Stomach smooth muscle (tissue), 2 donors: ENCODE measurements around the gene TRIM65.

Source experiments
- H3K27ac ChIP-seq: one replicate; pipeline ENCODE4 v1.7.0; 2013; ENCODE audit warnings: mild to moderate bottlenecking, low read length, inconsistent platforms
- H3K27me3 ChIP-seq, 2 donors: one replicate each; pipeline ENCODE4 v1.7.0; 2013; ENCODE audit warnings: low read length in 2 of 2; ENCODE audit not compliant: insufficient read depth in 2 of 2, control insufficient read depth in 1 of 2
- H3K36me3 ChIP-seq, 2 donors: one replicate each; pipeline ENCODE4 v1.7.0; 2013; ENCODE audit warnings: low read length in 2 of 2; ENCODE audit not compliant: control insufficient read depth in 2 of 2, insufficient read depth in 2 of 2
- H3K4me1 ChIP-seq: one replicate; pipeline ENCODE4 v1.7.0; 2013; ENCODE audit warnings: low read length; ENCODE audit not compliant: control insufficient read depth, insufficient read depth
- H3K4me3 ChIP-seq, 2 donors: one replicate each; pipeline ENCODE4 v1.7.0; 2013; ENCODE audit warnings: low read length in 2 of 2
- H3K9ac ChIP-seq, 2 donors: one replicate each; pipeline ENCODE4 v1.7.0; 2013; ENCODE audit warnings: low read length in 2 of 2, mild to moderate bottlenecking in 1 of 2
- H3K9me3 ChIP-seq, 2 donors: one replicate each; pipeline ENCODE4 v1.7.0; 2013; ENCODE audit warnings: low read length in 2 of 2; ENCODE audit not compliant: control insufficient read depth in 2 of 2
- donor health status: healthy.
- donor health status: Pancreatic carcinoma.

TRIM65 gene

GRCh38 chr17:75842963-75843576 is 53.7 kb downstream of the TRIM65 start:
- Histone ChIP-seq H3K9ac (no peak overlapping the region), H3K4me1 (peaks cover 20% of the 10 kb centered on the region), H3K27ac (no peak overlapping the region), H3K9me3 (no peaks in the 10 kb centered on the region), H3K27me3 (no peaks in the 10 kb centered on the region), H3K4me3 (no peak overlapping the region), H3K36me3 (peaks cover 19 to 23% of the 10 kb centered on the region in 2 donors)

- Histone ChIP-seq H3K36me3 (peaks cover 14 to 16% of the 10 kb centered on the region in 2 donors), H3K27ac (no peak overlapping the region), H3K4me3 (no peak overlapping the region), H3K27me3 (no peaks in the 10 kb centered on the region), H3K9me3 (no peaks in the 10 kb centered on the region), H3K4me1 (peaks cover 16% of the 10 kb centered on the region), H3K9ac (no peak overlapping the region)
Observed at GRCh38 chr17:75842411-75842810, 54.3 kb downstream of the TRIM65 start.

DNA sequence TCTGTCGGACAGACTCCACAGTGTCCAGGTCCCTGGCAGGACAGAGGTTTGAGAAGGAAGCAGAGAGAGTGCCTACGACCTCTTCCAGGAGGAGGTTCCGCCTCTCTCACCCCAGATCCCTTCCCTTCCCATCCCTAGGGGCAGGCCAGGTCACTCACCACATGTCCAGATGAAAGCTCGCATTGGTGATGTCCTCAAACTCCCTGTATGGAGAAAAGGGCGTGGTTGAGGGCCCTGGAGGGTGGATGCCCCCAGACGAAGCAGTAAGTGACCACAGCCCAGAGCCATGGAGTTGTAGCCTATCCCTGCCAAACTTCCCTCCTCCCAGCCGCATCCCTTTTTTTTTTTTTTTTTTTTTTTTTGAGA is 56.0 kb downstream of the TRIM65 start:
- no peak overlapping the region for H3K4me3 ChIP-seq
- H3K9ac ChIP-seq: no peak overlapping the region
- H3K27ac ChIP-seq: no peak overlapping the region
- H3K36me3 ChIP-seq: peaks cover 0 to under 1% of the 10 kb centered on the region in 2 donors
- no peaks in the 10 kb centered on the region for H3K9me3 ChIP-seq
- H3K4me1 ChIP-seq: peaks cover 12% of the 10 kb centered on the region
- H3K27me3 ChIP-seq: no peaks in the 10 kb centered on the region

- no peak overlapping the region for H3K4me3 ChIP-seq
- no peak overlapping the region for H3K9ac ChIP-seq
- H3K27ac ChIP-seq: no peak overlapping the region
- peaks cover 11% of the 10 kb centered on the region for H3K4me1 ChIP-seq
- no peaks in the 10 kb centered on the region for H3K9me3 ChIP-seq
- peaks cover 0 to 2% of the 10 kb centered on the region in 2 donors for H3K36me3 ChIP-seq
- no peaks in the 10 kb centered on the region for H3K27me3 ChIP-seq
Observed at GRCh38 chr17:75839942-75840798, 56.6 kb downstream of the TRIM65 start.
